Body of pancreas (tissue), 4 donors: ENCODE measurements around the gene VTCN1. TPM values are rescaled to one million over a fixed set of nuclear protein-coding genes. Genes with fewer than 3 reads are reported as not detected.

Experiments used
- ATAC-seq: fragments of 150-250 bp; one replicate; pipeline ENCODE4 v1.9.1; 2016
- DNase-seq, 4 donors: peaks; one replicate each; pipeline ENCODE4 v3.0.0-alpha.2; 2019
- H3K27ac ChIP-seq, 4 donors: fragments of 200-600 bp; sonication (generic); 1 replicate in 3 of 4; 2 replicates in 1 of 4; pipeline versions ENCODE4 v1.5.1 to v1.6.1; 2016 to 2019; ENCODE audit warnings: mild to moderate bottlenecking in 1 of 4, mixed read lengths in 1 of 4, moderate library complexity in 1 of 4
- H3K27me3 ChIP-seq, 2 donors: fragments of 200-600 bp; sonication (generic); one replicate each; pipeline ENCODE4 v1.6.0; 2016; ENCODE audit warnings: mild to moderate bottlenecking in 1 of 2
- H3K36me3 ChIP-seq, 2 donors: fragments of 200-600 bp; sonication (generic); replicated peaks in 1 of 2; 2 replicates each; pipeline ENCODE4 v1.5.1; 2016; ENCODE audit warnings: low read depth in 2 of 2; ENCODE audit not compliant: insufficient read depth in 1 of 2
- H3K4me1 ChIP-seq: fragments of 200-600 bp; sonication (generic); one replicate; pipeline ENCODE4 v1.6.0; 2016
- H3K4me3 ChIP-seq, 2 donors: fragments of 200-600 bp; sonication (generic); 1 replicate in 1 of 2; 2 replicates in 1 of 2; pipeline ENCODE4 v1.5.1; 2016 to 2019
- H3K9me3 ChIP-seq, 3 donors: fragments of 200-600 bp; sonication (generic); 1 replicate in 2 of 3; 2 replicates in 1 of 3; pipeline ENCODE4 v1.5.1; 2016
- CTCF ChIP-seq, 7 experiments: fragments of 450-650 bp in 4 of 7; fragments of 200-600 bp in 3 of 7; sonication (generic) in 3 of 7; IDR thresholded peaks; one replicate each; pipeline ENCODE4 v1.5.1; 2016 to 2019; ENCODE audit warnings: antibody characterized with exemption in 7 of 7
- POLR2A ChIP-seq, 3 donors: fragments of 450-650 bp; IDR thresholded peaks; one replicate each; pipeline ENCODE4 v1.6.1; 2016; ENCODE audit warnings: antibody characterized with exemption in 3 of 3, mild to moderate bottlenecking in 2 of 3
- WGBS, 2 donors: methylation state at CpG; one replicate each; pipeline ENCODE4 v1.1.5; 2017; 5-methylcytosine and 5-hydroxymethylcytosine counted together
- intact Hi-C: fragments of 100-400 bp; cut with DNase I; formaldehyde crosslinking; loops from one replicate; pipeline ENCODE4 v1.15.1; 2023
- total RNA-seq, 2 donors: library from RNA; depleted of rRNA; stranded (reverse); fragments of >200 nt; gene quantifications; one replicate each; pipeline ENCODE4 v1.1.0, GENCODE V29; 2016

Gene VTCN1
- total RNA-seq, 2 donors from 2014 or later: 20.4 to 23.1 TPM

GRCh38 chr1:117146575-117147340 is 64.0 kb downstream of the VTCN1 start:
- no peak for TF ChIP-seq CTCF (IDR thresholded peaks at IDR 0.05)
- no peak for TF ChIP-seq POLR2A (IDR thresholded peaks at IDR 0.05)
- Histone ChIP-seq H3K27me3 (no peaks in the 10 kb centered on the region), H3K4me3 (no peak overlapping the region), H3K4me1 (no peaks in the 10 kb centered on the region), H3K9me3 (no peaks in the 10 kb centered on the region), H3K27ac (peak overlapping the region in 2 of 4 donors; percentile 55 to 62), H3K36me3 (no peaks in the 10 kb centered on the region)
- WGBS, 2 donors: 70 to 75% methylated on average over 8 of the region's 8 CpGs
- peak in 3 of 4 donors; percentile 15 to 43 (median 28) for DNase-seq
- peak; percentile 80 for ATAC-seq
- intact Hi-C loops: no loop called here

- ATAC-seq: no peak
Observed at GRCh38 chr1:117146072-117146471, 64.7 kb downstream of the VTCN1 start.

GRCh38 chr1:117143871-117144270 is 66.9 kb downstream of the VTCN1 start:
- Histone ChIP-seq H3K36me3 (no peaks in the 10 kb centered on the region), H3K27ac (no peak overlapping the region), H3K4me3 (no peak overlapping the region), H3K4me1 (no peaks in the 10 kb centered on the region), H3K27me3 (no peaks in the 10 kb centered on the region), H3K9me3 (no peaks in the 10 kb centered on the region)
- 73 to 88% methylated on average over 3 of the region's 3 CpGs for WGBS, 2 donors
- DNase-seq (no peak), ATAC-seq (no peak)
- TF ChIP-seq CTCF (IDR thresholded peaks at IDR 0.05): no peak
- intact Hi-C loops: no loop called here

More at GRCh38 chr1:117146072-117146471, 64.7 kb downstream of the VTCN1 start:
- intact Hi-C loops: no loop called here
- H3K4me3 ChIP-seq: no peak overlapping the region
- H3K4me1 ChIP-seq: no peaks in the 10 kb centered on the region
- H3K9me3 ChIP-seq: no peaks in the 10 kb centered on the region
- DNase-seq: no peak
- WGBS, 2 donors: 92 to 96% methylated on average over 2 of the region's 2 CpGs
- TF ChIP-seq CTCF (IDR thresholded peaks at IDR 0.05) (no peak), POLR2A (IDR thresholded peaks at IDR 0.05) (no peak)
- H3K36me3 ChIP-seq: no peaks in the 10 kb centered on the region
- H3K27me3 ChIP-seq: no peaks in the 10 kb centered on the region
- peak overlapping the region in 2 of 4 donors; percentile 55 to 62 for H3K27ac ChIP-seq

GRCh38 chr1:117143172-117143571 is 67.6 kb downstream of the VTCN1 start:
- ATAC-seq: no peak
- H3K27me3 ChIP-seq: no peaks in the 10 kb centered on the region
- no peak for TF ChIP-seq CTCF (IDR thresholded peaks at IDR 0.05)
- TF ChIP-seq POLR2A (IDR thresholded peaks at IDR 0.05): no peak
- H3K27ac ChIP-seq: no peak overlapping the region
- no peak for DNase-seq
- H3K36me3 ChIP-seq: no peaks in the 10 kb centered on the region
- no peak overlapping the region for H3K4me3 ChIP-seq
- H3K9me3 ChIP-seq: no peaks in the 10 kb centered on the region
- no peaks in the 10 kb centered on the region for H3K4me1 ChIP-seq
- intact Hi-C loops: no loop called here

- TF ChIP-seq POLR2A (IDR thresholded peaks at IDR 0.05) (no peak), CTCF (IDR thresholded peaks at IDR 0.05) (no peak)
- no peak for ATAC-seq
Observed at GRCh38 chr1:117142200-117142599, 68.5 kb downstream of the VTCN1 start.

More at GRCh38 chr1:117142200-117142599, 68.5 kb downstream of the VTCN1 start:
- H3K9me3 ChIP-seq: no peaks in the 10 kb centered on the region
- no peak overlapping the region for H3K4me3 ChIP-seq
- H3K36me3 ChIP-seq: no peaks in the 10 kb centered on the region
- no peaks in the 10 kb centered on the region for H3K27me3 ChIP-seq
- intact Hi-C loops: no loop called here
- H3K4me1 ChIP-seq: no peaks in the 10 kb centered on the region
- no peak for DNase-seq
- no peak overlapping the region for H3K27ac ChIP-seq
- WGBS, 2 donors: 91 to 93% methylated on average over 2 of the region's 2 CpGs
